Stimulated activated CD8-positive, alpha-beta memory T cell treated with anti-CD3 and anti-CD28 coated beads, Interleukin-15, amount 100 ng/mL, for 1 hour (primary cell): Measurements from ENCODE around the gene PNLIP.

Experiments used
- DNase-seq: peaks from one replicate; pipeline ENCODE4 v3.0.0-alpha.2; 2020; ENCODE audit warnings: low read depth

PNLIP gene

GRCh38 chr10:116545756-116546155 lies at the start of gene PNLIP:
Gene PNLIP, plus strand, starts transcription at chr10:116545931. Its CDS starts 162 bp downstream, at chr10:116546093.
- no peak for DNase-seq

DNA sequence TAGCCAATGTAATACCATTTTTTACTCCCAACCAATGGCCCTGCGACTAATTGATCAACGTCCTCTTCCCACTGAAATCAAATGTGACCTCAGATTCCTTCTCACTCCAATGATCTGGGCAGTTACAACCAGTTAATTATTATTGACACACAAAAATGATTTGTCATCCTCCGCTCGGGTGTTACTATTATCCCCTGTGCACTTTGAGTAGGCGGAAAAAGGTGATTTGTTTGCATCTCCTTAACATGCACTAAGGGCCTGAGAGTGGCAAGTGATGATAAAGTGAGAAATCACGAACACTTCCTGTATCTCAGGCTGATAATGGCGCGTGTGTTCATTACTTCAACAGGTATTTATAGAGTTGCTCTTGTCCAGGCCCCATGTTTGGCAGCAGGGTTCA lies 40.9 kb upstream of the PNLIP start:
- no peak for DNase-seq

- DNase-seq: no peak
These were observed 35.2 kb upstream of the PNLIP start for GRCh38 chr10:116510565-116510964.

GRCh38 chr10:116511365-116511764 lies 34.4 kb upstream of the PNLIP start:
- DNase-seq: no peak

GRCh38 chr10:116521424-116522290 lies 24.1 kb upstream of the PNLIP start:
- no peak for DNase-seq

DNA sequence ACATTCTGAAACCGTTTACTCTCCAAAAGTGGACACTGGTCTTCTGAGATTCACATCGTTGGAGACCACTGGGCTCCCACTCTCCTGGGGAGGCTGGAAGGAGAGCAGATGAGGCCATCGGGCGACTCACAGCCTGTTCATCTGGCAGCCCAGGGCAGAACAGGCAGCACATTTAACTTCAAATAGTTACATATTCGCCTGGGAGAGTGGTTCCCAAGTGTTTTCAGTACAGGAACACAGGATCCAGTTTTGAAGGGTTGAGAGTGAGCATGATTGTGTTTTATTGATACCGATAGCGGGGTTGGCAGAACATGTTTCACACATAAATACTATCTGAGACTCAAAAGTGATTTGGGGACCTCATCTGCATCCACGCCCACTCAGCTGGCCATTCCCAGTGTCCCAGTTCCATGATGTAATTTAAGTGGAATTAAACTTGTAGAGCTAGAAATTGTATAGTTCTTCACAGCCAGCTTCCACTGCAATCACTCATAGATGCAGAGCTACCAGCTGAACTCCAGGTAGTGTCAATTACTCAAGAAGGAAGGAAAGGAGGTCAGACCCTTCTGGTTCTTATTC lies 22.8 kb upstream of the PNLIP start:
- no peak for DNase-seq

DNA sequence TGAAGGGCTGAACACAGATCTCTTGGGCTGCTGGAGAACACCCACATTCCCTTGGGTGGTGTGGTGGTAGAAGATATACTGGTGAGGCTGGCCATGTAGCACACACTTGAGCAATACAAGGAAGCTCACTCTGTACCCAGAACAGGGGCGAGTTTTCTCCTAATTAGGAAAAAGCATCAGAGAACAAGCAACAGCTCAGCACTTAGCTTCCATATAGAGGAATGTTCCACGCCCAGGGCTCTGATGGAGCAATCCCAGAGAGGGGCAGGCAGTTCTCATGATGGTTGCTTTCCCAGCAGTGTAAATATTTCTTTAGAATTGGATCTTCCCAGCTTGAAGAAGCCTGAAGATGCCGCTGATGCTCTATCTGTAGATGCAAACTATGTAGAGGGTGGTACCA lies 21.0 kb upstream of the PNLIP start:
- no peak for DNase-seq

GRCh38 chr10:116526219-116526618 lies 19.5 kb upstream of the PNLIP start:
- no peak for DNase-seq

DNA sequence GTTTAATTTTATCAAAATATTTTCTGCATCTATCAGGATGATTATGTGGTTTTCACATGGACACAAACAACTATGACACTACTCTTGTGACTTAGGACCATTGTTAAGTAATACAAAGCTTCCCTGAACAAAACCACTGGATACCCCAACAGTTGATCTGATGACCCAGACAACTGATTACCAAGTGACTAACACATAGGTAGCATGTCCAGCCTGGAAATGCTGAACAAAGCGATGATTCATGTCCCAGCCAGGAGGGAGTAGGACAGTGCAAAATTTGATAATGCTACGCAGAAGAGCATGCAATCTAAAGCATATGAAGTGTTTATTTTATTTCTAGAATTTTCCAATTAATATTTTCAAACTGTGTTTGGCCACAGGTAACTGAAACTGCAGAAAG lies 8.9 kb upstream of the PNLIP start:
- no peak for DNase-seq

DNA sequence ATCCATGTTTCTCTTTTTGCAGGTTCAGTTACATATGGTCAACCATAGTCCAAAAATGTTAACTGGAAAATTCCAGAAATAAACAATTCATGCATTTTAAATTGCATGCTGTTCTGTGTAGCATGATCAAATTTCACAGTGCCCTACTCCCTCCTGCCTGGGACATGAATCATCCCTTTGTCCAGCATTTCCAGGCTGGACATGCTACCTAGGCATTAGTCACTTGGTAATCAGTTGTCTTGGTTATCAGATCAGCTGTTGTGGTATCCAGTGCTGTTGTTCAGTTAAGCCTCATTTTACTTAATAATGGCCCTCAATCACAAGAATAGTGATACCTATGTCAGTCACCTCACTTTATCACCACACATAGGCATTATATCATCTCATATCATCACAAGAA lies 7.3 kb upstream of the PNLIP start:
- DNase-seq: no peak

DNA sequence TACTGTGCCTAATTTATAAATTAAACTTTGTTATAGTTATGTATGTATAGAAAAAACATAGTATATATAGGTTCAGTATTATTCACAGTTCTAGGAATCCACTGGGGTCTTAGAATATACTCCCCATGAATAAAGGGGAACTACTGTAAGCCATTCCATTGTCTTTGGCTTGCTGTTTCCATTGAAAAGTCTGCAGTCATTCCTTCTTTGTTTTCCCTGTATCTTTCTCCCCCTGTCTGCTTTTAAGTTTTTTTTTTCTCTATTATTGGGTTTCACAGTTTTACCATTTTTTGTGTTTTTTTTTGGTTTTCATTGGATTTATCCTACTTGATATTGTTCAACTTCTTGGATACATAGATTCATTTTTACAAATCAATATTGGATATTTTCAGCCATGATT lies 6.7 kb upstream of the PNLIP start:
- no peak for DNase-seq

DNA sequence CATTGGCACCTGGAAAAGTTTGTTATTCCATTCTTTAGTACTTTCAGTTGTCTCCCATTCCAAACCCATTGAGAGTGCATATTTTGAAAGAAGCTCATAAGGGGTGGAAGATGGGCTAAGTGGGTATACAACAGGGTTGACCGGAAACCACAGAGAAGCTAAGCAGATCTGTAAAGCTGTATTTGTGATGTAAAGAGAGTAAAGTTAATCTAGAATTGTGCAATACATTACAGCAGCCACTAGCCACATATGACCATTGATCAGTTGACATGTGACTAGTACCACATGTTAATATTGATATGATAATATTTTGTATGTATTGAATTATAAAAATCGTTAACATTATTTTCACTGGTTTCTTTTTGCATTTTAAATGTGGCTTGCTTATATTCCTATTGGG lies 4.9 kb upstream of the PNLIP start:
- no peak for DNase-seq

GRCh38 chr10:116542007-116542677 lies 3.6 kb upstream of the PNLIP start:
- no peak for DNase-seq

DNA sequence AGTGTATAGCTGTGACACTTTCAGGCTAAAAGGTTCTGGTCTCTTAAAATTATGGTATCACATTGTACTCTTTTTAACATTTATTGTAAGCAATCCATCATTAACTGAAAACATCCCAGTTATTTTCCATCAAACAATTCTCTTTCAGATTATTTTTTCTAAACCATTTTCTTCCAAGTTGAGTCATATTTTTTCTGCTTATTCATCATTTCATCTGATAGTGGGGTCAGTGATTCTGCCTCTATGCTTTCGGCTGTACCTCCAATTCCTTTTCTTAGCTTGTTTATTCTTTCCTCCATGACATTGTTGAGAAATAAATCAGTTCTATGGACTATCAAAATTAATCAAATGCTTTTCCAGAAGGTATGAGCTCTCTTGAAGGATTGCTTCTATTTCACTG lies 609 bp upstream of the PNLIP start:
- DNase-seq: no peak

DNA sequence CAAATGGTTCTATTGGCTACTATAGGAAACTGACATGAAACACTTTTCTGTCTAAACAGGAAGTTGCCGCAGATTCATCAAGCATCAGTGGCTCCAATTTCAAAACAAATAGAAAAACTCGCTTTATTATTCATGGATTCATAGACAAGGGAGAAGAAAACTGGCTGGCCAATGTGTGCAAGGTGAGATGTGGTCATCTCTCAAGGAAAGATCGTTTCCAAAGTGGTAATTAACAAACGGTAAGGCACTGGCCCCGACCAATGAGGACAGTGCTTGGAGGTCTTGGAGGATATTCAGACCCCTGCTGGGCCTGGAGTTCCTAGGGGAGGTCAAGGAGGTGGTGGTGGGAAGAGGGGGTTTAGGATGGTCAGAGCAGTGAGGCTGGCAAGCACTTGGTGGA lies 2.6 kb downstream of the PNLIP start:
- DNase-seq: no peak

DNA sequence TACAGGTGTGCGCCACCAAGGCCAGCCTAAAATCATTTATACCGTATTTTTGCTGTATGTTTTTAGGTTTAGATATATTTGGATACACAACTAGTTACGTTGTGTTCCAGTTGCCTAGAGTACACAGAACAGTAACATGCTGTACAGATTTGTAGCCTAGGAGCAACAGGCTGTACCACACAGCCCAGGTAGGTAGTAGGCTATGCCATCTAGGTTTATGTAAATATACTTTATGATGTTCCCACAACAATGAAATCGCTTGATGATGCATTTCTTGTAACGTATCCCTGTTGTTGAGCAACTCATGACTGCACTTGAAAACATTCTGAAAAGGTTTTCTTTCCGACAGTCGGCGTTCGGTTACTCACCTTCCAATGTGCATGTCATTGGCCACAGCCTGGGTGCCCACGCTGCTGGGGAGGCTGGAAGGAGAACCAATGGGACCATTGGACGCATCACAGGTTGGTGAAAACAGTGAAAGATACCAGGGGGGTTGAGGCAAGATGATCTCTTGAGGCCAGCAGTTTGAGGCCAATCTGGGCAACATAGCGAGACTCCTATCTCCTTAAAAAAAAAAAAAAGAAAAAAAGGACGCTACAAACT lies 7.7 kb downstream of the PNLIP start:
- no peak for DNase-seq

- no peak for DNase-seq
These were observed 8.9 kb downstream of the PNLIP start for GRCh38 chr10:116554628-116555027.

DNA sequence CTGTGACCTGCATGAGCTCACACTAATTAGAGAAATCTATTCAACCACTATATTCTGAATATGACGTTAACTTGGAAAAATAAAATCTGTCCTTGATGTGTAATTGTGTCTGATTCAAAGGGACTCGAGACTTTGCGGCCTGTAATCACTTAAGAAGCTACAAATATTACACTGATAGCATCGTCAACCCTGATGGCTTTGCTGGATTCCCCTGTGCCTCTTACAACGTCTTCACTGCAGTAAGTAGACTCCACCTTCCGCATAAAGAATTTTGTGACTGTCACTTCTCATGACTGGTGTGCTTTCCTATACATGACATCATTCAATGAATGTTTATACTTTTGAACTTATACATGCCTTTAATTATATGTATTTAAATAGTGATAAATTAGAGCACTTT lies 10.1 kb downstream of the PNLIP start:
- no peak for DNase-seq

GRCh38 chr10:116557305-116557880 lies 11.7 kb downstream of the PNLIP start:
- DNase-seq: no peak

- DNase-seq: no peak
These were observed 19.8 kb downstream of the PNLIP start for GRCh38 chr10:116565534-116565933.

DNA sequence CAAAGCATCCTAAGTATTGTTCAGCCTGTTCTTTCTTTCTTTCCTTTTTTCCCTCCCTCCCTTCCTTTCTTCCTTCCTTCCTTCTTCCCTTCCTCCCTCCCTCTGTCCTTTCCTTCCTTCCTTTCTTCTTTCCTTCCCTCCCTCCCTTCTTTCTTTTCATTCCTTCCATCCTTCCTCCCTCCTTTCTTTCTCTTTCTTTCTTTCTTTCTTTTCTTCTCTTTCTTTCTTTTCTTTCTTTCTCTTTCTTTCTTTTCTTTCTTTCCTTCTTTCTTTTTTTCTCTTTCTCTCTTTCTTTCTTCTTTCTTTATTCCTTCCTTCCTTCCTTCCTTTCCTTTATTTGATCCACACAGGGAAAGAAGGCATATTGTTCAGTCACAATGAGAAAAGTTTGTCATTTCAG lies 21.2 kb downstream of the PNLIP start:
- no peak for DNase-seq

DNA sequence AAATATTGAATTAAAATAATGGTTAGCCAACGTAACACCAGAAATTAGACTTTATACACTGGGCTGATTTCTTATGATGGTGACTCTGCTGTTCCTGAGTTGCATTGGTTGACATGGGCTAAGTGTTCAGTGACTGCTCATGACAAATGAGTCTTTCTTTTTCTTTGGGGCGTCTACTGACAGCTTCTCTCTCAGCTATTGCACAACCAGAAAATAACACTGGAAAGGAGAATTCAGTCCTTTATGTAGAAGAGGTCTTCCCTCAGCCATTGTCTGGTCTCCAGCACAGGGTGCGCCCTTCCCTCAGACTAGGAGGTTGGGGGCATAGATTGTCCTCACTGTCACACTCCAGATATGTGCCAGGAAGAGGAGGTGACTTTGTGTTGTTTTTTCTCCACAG lies 21.6 kb downstream of the PNLIP start:
- no peak for DNase-seq

DNA sequence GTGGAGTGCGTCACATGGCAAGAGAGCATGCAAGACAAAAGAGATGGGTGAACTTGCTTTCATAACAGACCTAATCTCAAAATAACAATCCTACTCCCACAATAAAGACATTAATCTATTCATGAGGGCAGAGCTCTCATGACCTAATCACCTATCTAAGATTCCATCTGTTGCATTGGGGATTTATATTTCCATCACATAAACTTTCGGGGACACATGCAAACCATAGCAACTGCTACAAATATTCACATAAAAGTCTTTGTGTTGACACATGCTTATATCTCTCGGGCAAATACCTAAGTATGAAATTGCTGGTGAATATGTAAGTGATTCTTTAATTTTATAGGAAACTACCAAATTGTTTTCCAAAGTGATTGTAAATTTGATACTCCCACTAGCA lies 29.1 kb downstream of the PNLIP start:
- no peak for DNase-seq
